ENCODE results near the gene IL10RA.

DNA sequence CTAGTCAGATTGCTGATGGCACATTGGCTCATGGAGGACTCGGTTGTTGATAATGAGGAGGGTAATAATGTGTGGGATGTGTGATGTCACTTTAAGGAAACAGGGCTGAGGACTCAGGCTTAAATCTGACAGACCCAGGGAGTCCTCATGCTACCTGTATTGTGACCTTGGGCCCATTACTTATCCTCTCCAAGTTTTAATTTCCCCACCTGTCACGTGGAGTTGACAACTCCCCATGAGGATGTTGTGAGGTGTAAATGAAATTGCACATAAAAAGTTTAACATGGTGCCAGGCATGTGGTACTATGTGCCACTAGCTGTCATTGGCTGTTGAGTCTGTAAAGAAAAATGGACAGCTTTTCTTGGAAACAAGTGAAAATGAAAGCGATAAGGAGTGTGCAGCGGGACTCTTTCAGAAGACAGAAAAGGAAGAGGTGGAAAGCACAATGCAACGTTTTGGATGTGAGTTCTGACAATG is 15.3 kb downstream of the IL10RA start:
- TF ChIP-seq CTCF (IDR thresholded peaks at IDR 0.05 in 2 of 3, conservative IDR thresholded peaks at IDR 0.05 in 1 of 3; ENCODE audit: borderline replicate concordance in 1 of 3, insufficient read depth in 1 of 3, low read depth in 2 of 3, low read length in 2 of 3) (no peak), MAX (IDR thresholded peaks at IDR 0.05) (no peak), POLR2A (IDR thresholded peaks at IDR 0.05; ENCODE audit: borderline replicate concordance, extremely low read depth, insufficient read depth, insufficient read length) (no peak), EZH2 (IDR thresholded peaks at IDR 0.05) (no peak), SP1 (IDR thresholded peaks at IDR 0.05; ENCODE audit: low read depth) (no peak)

Measured in HCT116 (cell line).